Measurements from ENCODE around the gene RIMS4. TPM values are rescaled to one million over a fixed set of nuclear protein-coding genes. Genes with fewer than 3 reads are reported as not detected.

The RIMS4 gene
- total and polyA plus RNA-seq, 10 of the 15 experiments (the other 5 are each of a cell fraction or from before 2014, with no cell fraction given), result under 0.01 to 0.07 (median 0.05) TPM; not detected in 5

GRCh38 chr20:44754554-44754953 lies 55.8 kb downstream of the RIMS4 start:
- Histone ChIP-seq H4K20me1 (ENCODE audit: control insufficient read depth, insufficient read depth) (no peaks in the 10 kb centered on the region), H2AFZ (ENCODE audit: control insufficient read depth, low read depth, low read length) (no peak overlapping the region), H3K4me2 (ENCODE audit: control insufficient read depth, insufficient read depth) (no peak overlapping the region), H3K4me3 (no peak overlapping the region), H3K9me3 (replicated peaks; ENCODE audit: control insufficient read depth, insufficient read depth, low read length) (no peaks in the 10 kb centered on the region), H3K36me3 (ENCODE audit: control insufficient read depth in 2 of 2, insufficient read depth in 2 of 2, low read length in 1 of 2) (no peaks in the 10 kb centered on the region), H3K4me1 (ENCODE audit: control insufficient read depth, insufficient read depth, low read length) (no peaks in the 10 kb centered on the region), H3K27ac (ENCODE audit: control insufficient read depth, insufficient read depth) (no peak overlapping the region), H3K27me3 (replicated peaks in 1 of 2; ENCODE audit: control insufficient read depth in 2 of 2, insufficient read depth in 2 of 2, low read length in 1 of 2) (peaks cover 0 to 10% of the 10 kb centered on the region in 2 experiments; a peak in 3 of 4 replicates), H3K9ac (ENCODE audit: control insufficient read depth, insufficient read depth, low read length) (no peak overlapping the region), H3K79me2 (ENCODE audit: control insufficient read depth, insufficient read depth, low read length) (no peaks in the 10 kb centered on the region)
- no peak for ATAC-seq
- WGBS (ENCODE audit: insufficient coverage, insufficient replicate concordance, low lambda C conversion rate, missing lambda C conversion rate), result 37% methylated on average over 7 of the region's 7 CpGs
- TF ChIP-seq ZBED1 (IDR thresholded peaks at IDR 0.05; ENCODE audit: borderline replicate concordance), result no peak
- no peak for TF ChIP-seq USF2 (IDR thresholded peaks at IDR 0.05; ENCODE audit: borderline replicate concordance, low read depth, low read length)
- TF ChIP-seq GATAD2B (conservative IDR thresholded peaks at IDR 0.05; ENCODE audit: low read depth), result no peak
- TF ChIP-seq SMARCA5 (IDR thresholded peaks at IDR 0.05), result no peak
- no peak for TF ChIP-seq E2F8 (IDR thresholded peaks at IDR 0.05; ENCODE audit: low read depth, partially characterized antibody)
- TF ChIP-seq EED (IDR thresholded peaks at IDR 0.05; ENCODE audit: low read depth), result no peak
- no peak for TF ChIP-seq KAT2A (conservative IDR thresholded peaks at IDR 0.05; ENCODE audit: control insufficient read depth, low read depth, low read length)
- TF ChIP-seq MYB (IDR thresholded peaks at IDR 0.05; ENCODE audit: borderline replicate concordance, low read depth, low read length), result no peak
- TF ChIP-seq PAX5 (IDR thresholded peaks at IDR 0.05; ENCODE audit: borderline replicate concordance, low read depth, low read length), result no peak
- no peak for TF ChIP-seq TARDBP (IDR thresholded peaks at IDR 0.05; ENCODE audit: borderline replicate concordance)
- DNase-seq (ENCODE audit: low read depth, low spot score), result no peak
- ChIA-PET SMC1A (ENCODE audit: uncharacterized antibody, unreplicated experiment) (no interaction called here), POLR2A (no interaction called here), RAD21 (ENCODE audit: unreplicated experiment) (no interaction called here), CTCF (interaction anchor here (0.6 to 1.2 kb wide), 2 partner anchors 112 to 539 kb away, joined by 3 read pairs; no protein-coding TSS in a partner anchor)
- in situ Hi-C loops (cut with MboI) (no loop called here), intact Hi-C loops (cut with micrococcal nuclease; ENCODE audit: unreplicated experiment) (no loop called here)
- no peak for FAIRE-seq
- BruUV-seq (replicated peaks), result no TSS peak
